ENCODE results near the gene EEF2K.

The EEF2K gene

DNA sequence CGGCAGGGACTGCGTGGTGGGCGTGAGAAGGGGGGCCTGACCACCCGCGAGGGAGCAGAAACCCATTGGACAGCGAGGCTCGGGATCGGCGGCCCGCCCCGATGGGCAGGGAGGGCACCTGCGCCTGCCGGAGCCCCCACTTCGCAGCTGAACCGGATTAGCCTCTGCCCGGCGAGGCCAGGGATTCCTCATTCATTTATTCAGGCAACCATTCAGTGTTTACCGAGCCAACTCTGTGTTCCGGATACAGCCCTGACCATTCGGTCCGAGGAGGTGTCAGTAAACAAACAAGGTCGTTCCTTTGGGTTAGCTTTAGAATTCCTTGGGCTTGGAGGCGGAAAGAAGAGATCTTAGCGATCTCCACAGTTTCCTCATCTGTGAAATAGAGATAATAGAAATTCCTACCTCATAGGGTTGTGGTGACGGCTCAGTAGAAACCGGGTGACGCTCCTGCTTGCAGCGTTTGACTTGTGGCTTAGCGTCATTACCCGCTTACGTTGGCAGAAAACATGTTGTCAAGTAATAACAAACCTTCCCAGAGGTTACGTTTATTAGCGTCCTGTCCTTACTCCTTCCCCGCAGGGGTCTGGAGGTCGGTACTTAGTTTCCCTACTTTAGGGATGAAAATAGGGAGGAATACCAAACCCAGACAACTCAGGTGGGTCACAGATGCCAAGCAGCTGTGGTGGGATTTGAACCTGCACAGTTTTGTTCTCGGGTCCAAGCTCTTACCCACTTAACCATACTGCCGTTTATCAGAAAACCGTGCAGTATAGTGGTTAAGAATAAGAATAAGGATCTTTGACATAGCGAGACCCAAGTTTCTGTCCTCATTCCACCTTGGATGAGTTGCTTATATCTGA is 92.0 kb downstream of the EEF2K start (continued):
- TF ChIP-seq, protein P1, sequence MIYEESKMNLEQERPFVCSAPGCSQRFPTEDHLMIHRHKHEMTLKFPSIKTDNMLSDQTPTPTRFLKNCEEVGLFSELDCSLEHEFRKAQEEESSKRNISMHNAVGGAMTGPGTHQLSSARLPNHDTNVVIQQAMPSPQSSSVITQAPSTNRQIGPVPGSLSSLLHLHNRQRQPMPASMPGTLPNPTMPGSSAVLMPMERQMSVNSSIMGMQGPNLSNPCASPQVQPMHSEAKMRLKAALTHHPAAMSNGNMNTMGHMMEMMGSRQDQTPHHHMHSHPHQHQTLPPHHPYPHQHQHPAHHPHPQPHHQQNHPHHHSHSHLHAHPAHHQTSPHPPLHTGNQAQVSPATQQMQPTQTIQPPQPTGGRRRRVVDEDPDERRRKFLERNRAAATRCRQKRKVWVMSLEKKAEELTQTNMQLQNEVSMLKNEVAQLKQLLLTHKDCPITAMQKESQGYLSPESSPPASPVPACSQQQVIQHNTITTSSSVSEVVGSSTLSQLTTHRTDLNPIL (CRISPR knock-in tag; IDR thresholded peaks at IDR 0.05; ENCODE audit: low read depth) = peak; percentile 68; the same call in 1 of the 2 replicates

DNA sequence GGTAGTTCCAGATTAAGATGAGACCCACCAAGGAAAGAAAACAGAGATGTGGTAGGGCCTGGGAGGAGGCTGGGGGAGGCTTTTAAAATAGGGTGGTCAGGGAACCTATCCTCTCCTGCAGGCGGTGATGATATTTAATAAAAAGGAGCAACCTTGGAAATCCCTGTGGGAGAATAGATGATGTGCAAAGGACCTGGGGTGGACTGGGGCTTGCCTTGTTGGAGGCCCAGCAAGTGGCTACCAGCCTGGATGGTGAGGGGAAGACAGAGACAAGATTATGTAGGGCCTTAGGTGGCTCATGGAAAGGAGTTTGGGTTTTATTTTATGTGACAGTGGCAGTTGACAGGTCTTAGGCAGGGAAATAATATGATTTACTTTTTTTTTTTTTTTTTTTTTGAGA is 93.0 kb downstream of the EEF2K start:
- TF ChIP-seq ZC3H10 (CRISPR knock-in tag; IDR thresholded peaks at IDR 0.05) (no peak), ZFP30 (CRISPR knock-in tag; IDR thresholded peaks at IDR 0.05) (no peak), CSDC2 (CRISPR knock-in tag; IDR thresholded peaks at IDR 0.05) (no peak), ZNF70 (CRISPR knock-in tag; IDR thresholded peaks at IDR 0.05) (no peak), OSR1 (CRISPR knock-in tag; IDR thresholded peaks at IDR 0.05) (no peak), ARNTL (CRISPR knock-in tag; IDR thresholded peaks at IDR 0.05; ENCODE audit: borderline replicate concordance, low read depth) (no peak), GLIS3 (CRISPR knock-in tag; IDR thresholded peaks at IDR 0.05) (no peak), TCF4 (CRISPR knock-in tag; IDR thresholded peaks at IDR 0.05; ENCODE audit: borderline replicate concordance) (no peak), SNAI2 (CRISPR knock-in tag; IDR thresholded peaks at IDR 0.05) (no peak), ZNF8 (CRISPR knock-in tag; IDR thresholded peaks at IDR 0.05) (no peak), TOX (CRISPR knock-in tag; IDR thresholded peaks at IDR 0.05; ENCODE audit: borderline replicate concordance) (no peak), RARB (CRISPR knock-in tag; IDR thresholded peaks at IDR 0.05) (no peak), ZNF565 (CRISPR knock-in tag; conservative IDR thresholded peaks at IDR 0.05; ENCODE audit: low read depth) (no peak), BACH2 (CRISPR knock-in tag; IDR thresholded peaks at IDR 0.05; ENCODE audit: borderline replicate concordance) (no peak), ESRRG (CRISPR knock-in tag; IDR thresholded peaks at IDR 0.05) (no peak), PPARA (CRISPR knock-in tag; IDR thresholded peaks at IDR 0.05; ENCODE audit: borderline replicate concordance) (no peak)
- TF ChIP-seq, protein P2, sequence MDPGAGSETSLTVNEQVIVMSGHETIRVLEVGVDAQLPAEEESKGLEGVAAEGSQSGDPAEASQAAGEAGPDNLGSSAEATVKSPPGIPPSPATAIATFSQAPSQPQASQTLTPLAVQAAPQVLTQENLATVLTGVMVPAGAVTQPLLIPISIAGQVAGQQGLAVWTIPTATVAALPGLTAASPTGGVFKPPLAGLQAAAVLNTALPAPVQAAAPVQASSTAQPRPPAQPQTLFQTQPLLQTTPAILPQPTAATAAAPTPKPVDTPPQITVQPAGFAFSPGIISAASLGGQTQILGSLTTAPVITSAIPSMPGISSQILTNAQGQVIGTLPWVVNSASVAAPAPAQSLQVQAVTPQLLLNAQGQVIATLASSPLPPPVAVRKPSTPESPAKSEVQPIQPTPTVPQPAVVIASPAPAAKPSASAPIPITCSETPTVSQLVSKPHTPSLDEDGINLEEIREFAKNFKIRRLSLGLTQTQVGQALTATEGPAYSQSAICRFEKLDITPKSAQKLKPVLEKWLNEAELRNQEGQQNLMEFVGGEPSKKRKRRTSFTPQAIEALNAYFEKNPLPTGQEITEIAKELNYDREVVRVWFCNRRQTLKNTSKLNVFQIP (CRISPR knock-in tag; IDR thresholded peaks at IDR 0.05; ENCODE audit: borderline replicate concordance, low read depth) = no peak
- TF ChIP-seq, protein P3, sequence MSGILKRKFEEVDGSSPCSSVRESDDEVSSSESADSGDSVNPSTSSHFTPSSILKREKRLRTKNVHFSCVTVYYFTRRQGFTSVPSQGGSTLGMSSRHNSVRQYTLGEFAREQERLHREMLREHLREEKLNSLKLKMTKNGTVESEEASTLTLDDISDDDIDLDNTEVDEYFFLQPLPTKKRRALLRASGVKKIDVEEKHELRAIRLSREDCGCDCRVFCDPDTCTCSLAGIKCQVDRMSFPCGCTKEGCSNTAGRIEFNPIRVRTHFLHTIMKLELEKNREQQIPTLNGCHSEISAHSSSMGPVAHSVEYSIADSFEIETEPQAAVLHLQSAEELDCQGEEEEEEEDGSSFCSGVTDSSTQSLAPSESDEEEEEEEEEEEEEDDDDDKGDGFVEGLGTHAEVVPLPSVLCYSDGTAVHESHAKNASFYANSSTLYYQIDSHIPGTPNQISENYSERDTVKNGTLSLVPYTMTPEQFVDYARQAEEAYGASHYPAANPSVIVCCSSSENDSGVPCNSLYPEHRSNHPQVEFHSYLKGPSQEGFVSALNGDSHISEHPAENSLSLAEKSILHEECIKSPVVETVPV (CRISPR knock-in tag; IDR thresholded peaks at IDR 0.05) = no peak
- TF ChIP-seq, protein P1 (CRISPR knock-in tag; IDR thresholded peaks at IDR 0.05; ENCODE audit: low read depth) = no peak
- TF ChIP-seq, protein P4, sequence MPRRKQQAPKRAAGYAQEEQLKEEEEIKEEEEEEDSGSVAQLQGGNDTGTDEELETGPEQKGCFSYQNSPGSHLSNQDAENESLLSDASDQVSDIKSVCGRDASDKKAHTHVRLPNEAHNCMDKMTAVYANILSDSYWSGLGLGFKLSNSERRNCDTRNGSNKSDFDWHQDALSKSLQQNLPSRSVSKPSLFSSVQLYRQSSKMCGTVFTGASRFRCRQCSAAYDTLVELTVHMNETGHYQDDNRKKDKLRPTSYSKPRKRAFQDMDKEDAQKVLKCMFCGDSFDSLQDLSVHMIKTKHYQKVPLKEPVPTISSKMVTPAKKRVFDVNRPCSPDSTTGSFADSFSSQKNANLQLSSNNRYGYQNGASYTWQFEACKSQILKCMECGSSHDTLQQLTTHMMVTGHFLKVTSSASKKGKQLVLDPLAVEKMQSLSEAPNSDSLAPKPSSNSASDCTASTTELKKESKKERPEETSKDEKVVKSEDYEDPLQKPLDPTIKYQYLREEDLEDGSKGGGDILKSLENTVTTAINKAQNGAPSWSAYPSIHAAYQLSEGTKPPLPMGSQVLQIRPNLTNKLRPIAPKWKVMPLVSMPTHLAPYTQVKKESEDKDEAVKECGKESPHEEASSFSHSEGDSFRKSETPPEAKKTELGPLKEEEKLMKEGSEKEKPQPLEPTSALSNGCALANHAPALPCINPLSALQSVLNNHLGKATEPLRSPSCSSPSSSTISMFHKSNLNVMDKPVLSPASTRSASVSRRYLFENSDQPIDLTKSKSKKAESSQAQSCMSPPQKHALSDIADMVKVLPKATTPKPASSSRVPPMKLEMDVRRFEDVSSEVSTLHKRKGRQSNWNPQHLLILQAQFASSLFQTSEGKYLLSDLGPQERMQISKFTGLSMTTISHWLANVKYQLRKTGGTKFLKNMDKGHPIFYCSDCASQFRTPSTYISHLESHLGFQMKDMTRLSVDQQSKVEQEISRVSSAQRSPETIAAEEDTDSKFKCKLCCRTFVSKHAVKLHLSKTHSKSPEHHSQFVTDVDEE (CRISPR knock-in tag; IDR thresholded peaks at IDR 0.05) = no peak
- no peak for ATAC-seq

DNA sequence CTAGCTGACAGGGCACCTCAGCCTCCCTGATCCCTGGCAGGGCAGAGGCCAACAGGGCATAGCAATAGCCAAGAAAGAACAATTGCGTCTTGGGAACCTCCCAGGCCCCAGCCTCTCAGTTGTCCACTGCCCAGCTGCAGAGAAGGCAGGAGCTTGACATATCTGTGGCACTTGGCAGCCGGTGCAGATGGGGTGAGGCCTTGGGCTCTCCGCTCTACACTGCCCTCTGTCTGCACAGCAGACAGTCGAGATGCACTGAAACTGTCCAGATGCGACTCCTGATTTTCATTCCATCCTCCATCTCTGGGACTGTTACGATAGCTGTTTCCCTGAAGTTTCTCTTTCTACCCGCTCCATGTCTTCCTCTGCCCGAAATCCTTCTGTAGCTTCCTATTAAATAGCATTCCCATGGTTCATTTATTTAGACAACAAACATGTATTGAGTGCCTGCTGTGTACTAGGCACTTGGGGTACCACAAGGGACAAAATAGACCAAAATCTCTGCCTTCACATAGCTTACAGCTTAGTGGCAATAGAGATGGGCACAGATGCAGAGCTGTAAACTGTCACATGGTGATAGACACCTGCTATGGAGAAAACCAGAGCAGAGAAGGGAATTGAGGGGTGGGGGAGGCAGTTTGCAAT is 94.5 kb downstream of the EEF2K start:
- peak; percentile 10; the same call in 2 of the 3 replicates for ATAC-seq
- no peak for TF ChIP-seq ARNTL (CRISPR knock-in tag; IDR thresholded peaks at IDR 0.05; ENCODE audit: borderline replicate concordance, low read depth)
- no peak for TF ChIP-seq GLIS3 (CRISPR knock-in tag; IDR thresholded peaks at IDR 0.05)
- no peak for TF ChIP-seq TCF4 (CRISPR knock-in tag; IDR thresholded peaks at IDR 0.05; ENCODE audit: borderline replicate concordance)
- no peak for TF ChIP-seq ZNF8 (CRISPR knock-in tag; IDR thresholded peaks at IDR 0.05)
- TF ChIP-seq, protein P3 (CRISPR knock-in tag; IDR thresholded peaks at IDR 0.05) = no peak
- TF ChIP-seq, protein P2 (CRISPR knock-in tag; IDR thresholded peaks at IDR 0.05; ENCODE audit: borderline replicate concordance, low read depth) = no peak
- TF ChIP-seq ZNF565 (CRISPR knock-in tag; conservative IDR thresholded peaks at IDR 0.05; ENCODE audit: low read depth) = no peak
- TF ChIP-seq SNAI2 (CRISPR knock-in tag; IDR thresholded peaks at IDR 0.05) = no peak
- no peak for TF ChIP-seq CSDC2 (CRISPR knock-in tag; IDR thresholded peaks at IDR 0.05)
- no peak for TF ChIP-seq ZFP30 (CRISPR knock-in tag; IDR thresholded peaks at IDR 0.05)
- TF ChIP-seq, protein P5, sequence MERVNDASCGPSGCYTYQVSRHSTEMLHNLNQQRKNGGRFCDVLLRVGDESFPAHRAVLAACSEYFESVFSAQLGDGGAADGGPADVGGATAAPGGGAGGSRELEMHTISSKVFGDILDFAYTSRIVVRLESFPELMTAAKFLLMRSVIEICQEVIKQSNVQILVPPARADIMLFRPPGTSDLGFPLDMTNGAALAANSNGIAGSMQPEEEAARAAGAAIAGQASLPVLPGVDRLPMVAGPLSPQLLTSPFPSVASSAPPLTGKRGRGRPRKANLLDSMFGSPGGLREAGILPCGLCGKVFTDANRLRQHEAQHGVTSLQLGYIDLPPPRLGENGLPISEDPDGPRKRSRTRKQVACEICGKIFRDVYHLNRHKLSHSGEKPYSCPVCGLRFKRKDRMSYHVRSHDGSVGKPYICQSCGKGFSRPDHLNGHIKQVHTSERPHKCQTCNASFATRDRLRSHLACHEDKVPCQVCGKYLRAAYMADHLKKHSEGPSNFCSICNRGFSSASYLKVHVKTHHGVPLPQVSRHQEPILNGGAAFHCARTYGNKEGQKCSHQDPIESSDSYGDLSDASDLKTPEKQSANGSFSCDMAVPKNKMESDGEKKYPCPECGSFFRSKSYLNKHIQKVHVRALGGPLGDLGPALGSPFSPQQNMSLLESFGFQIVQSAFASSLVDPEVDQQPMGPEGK (CRISPR knock-in tag; IDR thresholded peaks at IDR 0.05; ENCODE audit: borderline replicate concordance) = no peak
- TF ChIP-seq ZNF70 (CRISPR knock-in tag; IDR thresholded peaks at IDR 0.05) = no peak

Measured in SK-N-SH treated with all-trans-retinoic acid at 6 μM for 48 hours (cell line).